HepG2 (cell line): ENCODE measurements around the gene DNAJC5. TPM values are rescaled to one million over a fixed set of nuclear protein-coding genes. Genes with fewer than 3 reads are reported as not detected.
A peak's percentile ranks its signal among the peaks of the same experiment; 100 is the strongest.

Experiments
- DMAP1 ChIP-seq: IDR thresholded peaks from 2 replicates; pipeline ENCODE4 v1.6.1; 2016
- FOXC1 ChIP-seq: sonication (generic); formaldehyde crosslinking; IDR thresholded peaks from 2 replicates; pipeline ENCODE4 v1.8.0; 2022; ENCODE audit warnings: mild to moderate bottlenecking, missing genetic modification reagents, borderline replicate concordance
- KDM4B ChIP-seq: sonication (generic); formaldehyde crosslinking; IDR thresholded peaks from 2 replicates; pipeline ENCODE4 v1.4.0; 2020; ENCODE audit warnings: missing genetic modification reagents
- NR2C2 ChIP-seq: sonication (generic); formaldehyde crosslinking; IDR thresholded peaks from 2 replicates; pipeline ENCODE4 v1.4.0; 2020; ENCODE audit warnings: missing genetic modification reagents, mild to moderate bottlenecking, moderate library complexity, borderline replicate concordance
- POLR2AphosphoS2 ChIP-seq: IDR thresholded peaks from 2 replicates; pipeline ENCODE4 v1.6.1; 2011; ENCODE audit warnings: low read depth, low read length, improper control_type of control experiment
- SALL2 ChIP-seq: sonication (generic); formaldehyde crosslinking; IDR thresholded peaks from 2 replicates; pipeline ENCODE4 v1.8.1; 2023; ENCODE audit warnings: mild to moderate bottlenecking, missing genetic modification reagents, inconsistent platforms
- ZNF225 ChIP-seq: sonication (generic); formaldehyde crosslinking; IDR thresholded peaks from 2 replicates; pipeline ENCODE4 v1.4.0; 2020; ENCODE audit warnings: mild to moderate bottlenecking, missing genetic modification reagents
- ZNF343 ChIP-seq: sonication (generic); formaldehyde crosslinking; IDR thresholded peaks from 2 replicates; pipeline ENCODE4 v1.4.0; 2020; ENCODE audit warnings: mild to moderate bottlenecking, missing genetic modification reagents
- ZNF550 ChIP-seq: sonication (generic); formaldehyde crosslinking; IDR thresholded peaks from 2 replicates; pipeline ENCODE4 v1.4.0; 2020; ENCODE audit warnings: mild to moderate bottlenecking, missing genetic modification reagents, borderline replicate concordance
- ZNF629 ChIP-seq: sonication (generic); formaldehyde crosslinking; conservative IDR thresholded peaks from 2 replicates; pipeline ENCODE4 v1.5.0; 2020; ENCODE audit warnings: missing genetic modification reagents
- ZNF747 ChIP-seq: sonication (generic); formaldehyde crosslinking; IDR thresholded peaks from 2 replicates; pipeline ENCODE4 v1.8.1; 2023; ENCODE audit warnings: missing genetic modification reagents, mild to moderate bottlenecking, borderline replicate concordance
- ZNF775 ChIP-seq: sonication (generic); formaldehyde crosslinking; IDR thresholded peaks from 2 replicates; pipeline ENCODE4 v1.4.0; 2020; ENCODE audit warnings: missing genetic modification reagents, mild to moderate bottlenecking, moderate library complexity, borderline replicate concordance
- ZSCAN31 ChIP-seq: sonication (generic); formaldehyde crosslinking; IDR thresholded peaks from 2 replicates; pipeline ENCODE4 v1.5.0; 2020; ENCODE audit warnings: low read depth, mild to moderate bottlenecking, missing genetic modification reagents
- polyA plus RNA-seq, 8 experiments: library from polyadenylated mRNA; depleted of rRNA in 3 of 8; stranded (reverse) in 7 of 8; unstranded in 1 of 8; fragments of >200 nt; fragmentation: Illumina TruSeq in 4 of 8; extraction: Trizol in 4 of 8; gene quantifications; 2 replicates each; pipeline versions ENCODE4 v1.2.1 to v1.2.3, GENCODE V29; 2011 to 2016; ENCODE audit warnings: low read depth in 4 of 8, missing spikeins in 1 of 8, mixed read lengths in 1 of 8; ENCODE audit not compliant: insufficient read depth in 1 of 8
- total RNA-seq, 5 experiments: library from RNA; depleted of rRNA; stranded (reverse); fragments of >200 nt; fragmentation: Illumina TruSeq; extraction: Trizol; gene quantifications; 2 replicates each; pipeline ENCODE4 v1.2.3, GENCODE V29; 2016; ENCODE audit warnings: low read depth in 1 of 5
- TF ChIP-seq, protein P1 (sequence below): sonication (generic); formaldehyde crosslinking; conservative IDR thresholded peaks from 2 replicates; pipeline ENCODE4 v1.5.0; 2020; ENCODE audit warnings: missing genetic modification reagents
- TF ChIP-seq, protein P2 (sequence below): conservative IDR thresholded peaks from 2 replicates; pipeline ENCODE4 v1.6.1; 2018; ENCODE audit warnings: missing genetic modification reagents
- TF ChIP-seq, protein P3 (sequence below): sonication (generic); IDR thresholded peaks from 2 replicates; pipeline ENCODE4 v1.6.1; 2016; ENCODE audit warnings: low read depth, borderline replicate concordance
- TF ChIP-seq, protein P4 (sequence below): IDR thresholded peaks from 2 replicates; pipeline ENCODE4 v1.6.1; 2016; ENCODE audit warnings: low read depth
- TF ChIP-seq, protein P5 (sequence below): sonication (generic); formaldehyde crosslinking; IDR thresholded peaks from 2 replicates; pipeline ENCODE4 v1.4.0; 2020; ENCODE audit warnings: missing genetic modification reagents, mild to moderate bottlenecking, borderline replicate concordance
- TF ChIP-seq, protein P6 (sequence below): sonication (generic); formaldehyde crosslinking; IDR thresholded peaks from 2 replicates; pipeline ENCODE4 v1.4.0; 2020; ENCODE audit warnings: low read depth, mild to moderate bottlenecking, missing genetic modification reagents

The DNAJC5 gene
- total and polyA plus RNA-seq, 2 of the 13 experiments (the other 11 are each of a cell fraction or from before 2014, with no cell fraction given): 42.8 to 64.5 TPM

DNA sequence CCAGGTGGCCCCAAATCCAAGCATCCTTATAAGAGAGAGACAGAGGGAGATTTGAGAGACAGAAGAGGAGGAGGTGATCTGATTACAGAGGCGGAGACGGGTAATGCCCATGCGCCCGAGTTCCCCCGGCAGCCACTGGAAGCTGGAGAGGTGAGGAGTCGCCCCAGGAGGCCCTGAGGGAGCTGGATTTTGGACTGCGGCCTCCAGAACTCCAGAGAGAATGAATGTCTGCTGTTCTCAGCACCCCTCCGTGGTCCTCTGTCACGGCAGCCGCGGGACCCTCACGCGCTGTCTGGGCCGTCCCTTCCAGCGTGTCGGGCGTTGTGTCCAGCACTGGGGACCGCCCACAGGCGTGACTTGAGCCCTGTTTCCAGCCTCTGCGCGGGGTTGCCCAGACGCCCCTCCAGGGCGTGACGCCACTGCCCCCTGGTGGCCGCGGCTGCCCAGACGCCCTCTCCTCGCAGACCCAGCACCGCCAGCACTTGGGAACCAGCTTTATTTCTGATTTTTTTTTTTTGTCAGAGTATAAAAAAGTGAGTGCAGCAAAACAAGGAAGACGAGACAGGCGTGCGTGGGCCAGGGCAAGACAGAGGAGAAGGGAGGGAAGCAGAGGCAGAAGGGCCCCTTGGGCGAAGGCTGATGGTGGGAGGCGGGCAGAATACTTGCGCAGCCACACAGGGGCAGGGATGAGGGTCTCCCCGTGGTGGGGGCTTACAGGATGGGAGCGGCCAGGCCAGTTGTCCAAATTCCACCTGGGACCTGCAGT is 78.9 kb downstream of the DNAJC5 start (continued):
- TF ChIP-seq, protein P1, sequence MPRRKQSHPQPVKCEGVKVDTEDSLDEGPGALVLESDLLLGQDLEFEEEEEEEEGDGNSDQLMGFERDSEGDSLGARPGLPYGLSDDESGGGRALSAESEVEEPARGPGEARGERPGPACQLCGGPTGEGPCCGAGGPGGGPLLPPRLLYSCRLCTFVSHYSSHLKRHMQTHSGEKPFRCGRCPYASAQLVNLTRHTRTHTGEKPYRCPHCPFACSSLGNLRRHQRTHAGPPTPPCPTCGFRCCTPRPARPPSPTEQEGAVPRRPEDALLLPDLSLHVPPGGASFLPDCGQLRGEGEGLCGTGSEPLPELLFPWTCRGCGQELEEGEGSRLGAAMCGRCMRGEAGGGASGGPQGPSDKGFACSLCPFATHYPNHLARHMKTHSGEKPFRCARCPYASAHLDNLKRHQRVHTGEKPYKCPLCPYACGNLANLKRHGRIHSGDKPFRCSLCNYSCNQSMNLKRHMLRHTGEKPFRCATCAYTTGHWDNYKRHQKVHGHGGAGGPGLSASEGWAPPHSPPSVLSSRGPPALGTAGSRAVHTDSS (CRISPR knock-in tag): peak; percentile 98; the same call in 1 of the 2 replicates
- TF ChIP-seq, protein P2, sequence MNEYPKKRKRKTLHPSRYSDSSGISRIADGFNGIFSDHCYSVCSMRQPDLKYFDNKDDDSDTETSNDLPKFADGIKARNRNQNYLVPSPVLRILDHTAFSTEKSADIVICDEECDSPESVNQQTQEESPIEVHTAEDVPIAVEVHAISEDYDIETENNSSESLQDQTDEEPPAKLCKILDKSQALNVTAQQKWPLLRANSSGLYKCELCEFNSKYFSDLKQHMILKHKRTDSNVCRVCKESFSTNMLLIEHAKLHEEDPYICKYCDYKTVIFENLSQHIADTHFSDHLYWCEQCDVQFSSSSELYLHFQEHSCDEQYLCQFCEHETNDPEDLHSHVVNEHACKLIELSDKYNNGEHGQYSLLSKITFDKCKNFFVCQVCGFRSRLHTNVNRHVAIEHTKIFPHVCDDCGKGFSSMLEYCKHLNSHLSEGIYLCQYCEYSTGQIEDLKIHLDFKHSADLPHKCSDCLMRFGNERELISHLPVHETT (CRISPR knock-in tag): peak; percentile 49; the same call in 1 of the 2 replicates
- TF ChIP-seq DMAP1 (CRISPR knock-in tag): peak; percentile 83; the same call in 1 of the 2 replicates
- TF ChIP-seq ZNF747 (CRISPR knock-in tag): peak; percentile 66; the same call in 1 of the 2 replicates
- peak; percentile 95; the same call in 1 of the 2 replicates for TF ChIP-seq ZNF550
- peak; percentile 95 for TF ChIP-seq ZNF225 (CRISPR knock-in tag)
- TF ChIP-seq NR2C2 (CRISPR knock-in tag): peak; percentile 44; the same call in 1 of the 2 replicates
- peak; percentile 78 for TF ChIP-seq ZSCAN31 (CRISPR knock-in tag)
- TF ChIP-seq, protein P3, sequence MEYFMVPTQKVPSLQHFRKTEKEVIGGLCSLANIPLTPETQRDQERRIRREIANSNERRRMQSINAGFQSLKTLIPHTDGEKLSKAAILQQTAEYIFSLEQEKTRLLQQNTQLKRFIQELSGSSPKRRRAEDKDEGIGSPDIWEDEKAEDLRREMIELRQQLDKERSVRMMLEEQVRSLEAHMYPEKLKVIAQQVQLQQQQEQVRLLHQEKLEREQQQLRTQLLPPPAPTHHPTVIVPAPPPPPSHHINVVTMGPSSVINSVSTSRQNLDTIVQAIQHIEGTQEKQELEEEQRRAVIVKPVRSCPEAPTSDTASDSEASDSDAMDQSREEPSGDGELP: peak; percentile 71; the same call in 1 of the 2 replicates
- no peak for TF ChIP-seq ZNF343 (CRISPR knock-in tag)
- TF ChIP-seq, protein P4, sequence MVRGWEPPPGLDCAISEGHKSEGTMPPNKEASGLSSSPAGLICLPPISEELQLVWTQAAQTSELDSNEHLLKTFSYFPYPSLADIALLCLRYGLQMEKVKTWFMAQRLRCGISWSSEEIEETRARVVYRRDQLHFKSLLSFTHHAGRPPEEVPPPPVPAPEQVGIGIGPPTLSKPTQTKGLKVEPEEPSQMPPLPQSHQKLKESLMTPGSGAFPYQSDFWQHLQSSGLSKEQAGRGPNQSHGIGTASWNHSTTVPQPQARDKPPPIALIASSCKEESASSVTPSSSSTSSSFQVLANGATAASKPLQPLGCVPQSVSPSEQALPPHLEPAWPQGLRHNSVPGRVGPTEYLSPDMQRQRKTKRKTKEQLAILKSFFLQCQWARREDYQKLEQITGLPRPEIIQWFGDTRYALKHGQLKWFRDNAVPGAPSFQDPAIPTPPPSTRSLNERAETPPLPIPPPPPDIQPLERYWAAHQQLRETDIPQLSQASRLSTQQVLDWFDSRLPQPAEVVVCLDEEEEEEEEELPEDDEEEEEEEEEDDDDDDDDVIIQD (CRISPR knock-in tag): no peak
- TF ChIP-seq POLR2AphosphoS2: no peak
- TF ChIP-seq, protein P5, sequence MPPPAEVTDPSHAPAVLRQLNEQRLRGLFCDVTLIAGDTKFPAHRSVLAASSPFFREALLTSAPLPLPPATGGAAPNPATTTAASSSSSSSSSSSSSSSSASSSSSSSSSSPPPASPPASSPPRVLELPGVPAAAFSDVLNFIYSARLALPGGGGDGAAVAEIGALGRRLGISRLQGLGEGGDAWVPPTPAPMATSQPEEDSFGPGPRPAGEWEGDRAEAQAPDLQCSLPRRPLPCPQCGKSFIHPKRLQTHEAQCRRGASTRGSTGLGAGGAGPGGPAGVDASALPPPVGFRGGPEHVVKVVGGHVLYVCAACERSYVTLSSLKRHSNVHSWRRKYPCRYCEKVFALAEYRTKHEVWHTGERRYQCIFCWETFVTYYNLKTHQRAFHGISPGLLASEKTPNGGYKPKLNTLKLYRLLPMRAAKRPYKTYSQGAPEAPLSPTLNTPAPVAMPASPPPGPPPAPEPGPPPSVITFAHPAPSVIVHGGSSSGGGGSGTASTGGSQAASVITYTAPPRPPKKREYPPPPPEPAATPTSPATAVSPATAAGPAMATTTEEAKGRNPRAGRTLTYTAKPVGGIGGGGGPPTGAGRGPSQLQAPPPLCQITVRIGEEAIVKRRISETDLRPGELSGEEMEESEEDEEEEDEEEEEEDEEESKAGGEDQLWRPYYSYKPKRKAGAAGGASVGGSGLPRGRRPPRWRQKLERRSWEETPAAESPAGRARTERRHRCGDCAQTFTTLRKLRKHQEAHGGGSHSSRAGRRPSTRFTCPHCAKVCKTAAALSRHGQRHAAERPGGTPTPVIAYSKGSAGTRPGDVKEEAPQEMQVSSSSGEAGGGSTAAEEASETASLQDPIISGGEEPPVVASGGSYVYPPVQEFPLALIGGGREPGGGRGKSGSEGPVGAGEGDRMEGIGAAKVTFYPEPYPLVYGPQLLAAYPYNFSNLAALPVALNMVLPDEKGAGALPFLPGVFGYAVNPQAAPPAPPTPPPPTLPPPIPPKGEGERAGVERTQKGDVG (CRISPR knock-in tag): peak; percentile 74; the same call in 1 of the 2 replicates
- peak; percentile 99 for TF ChIP-seq SALL2 (CRISPR knock-in tag)
- TF ChIP-seq ZNF629 (CRISPR knock-in tag): peak; percentile 54
- TF ChIP-seq FOXC1 (CRISPR knock-in tag): peak; percentile 52
- peak; percentile 96 for TF ChIP-seq KDM4B
- TF ChIP-seq, protein P6, sequence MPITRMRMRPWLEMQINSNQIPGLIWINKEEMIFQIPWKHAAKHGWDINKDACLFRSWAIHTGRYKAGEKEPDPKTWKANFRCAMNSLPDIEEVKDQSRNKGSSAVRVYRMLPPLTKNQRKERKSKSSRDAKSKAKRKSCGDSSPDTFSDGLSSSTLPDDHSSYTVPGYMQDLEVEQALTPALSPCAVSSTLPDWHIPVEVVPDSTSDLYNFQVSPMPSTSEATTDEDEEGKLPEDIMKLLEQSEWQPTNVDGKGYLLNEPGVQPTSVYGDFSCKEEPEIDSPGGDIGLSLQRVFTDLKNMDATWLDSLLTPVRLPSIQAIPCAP (CRISPR knock-in tag): 0 out of 2 replicates have a peak, but pooled peaks have one; percentile 58
- TF ChIP-seq ZNF775: no peak
